NB4 (cell line): ENCODE measurements around the gene CKLF.

Experiments used
- CTCF ChIP-seq: IDR thresholded peaks from one replicate; pipeline ENCODE4 v1.5.1; 2012; ENCODE audit warnings: low read depth, low read length
- MAX ChIP-seq: IDR thresholded peaks from 2 replicates; pipeline ENCODE4 v1.6.1; 2011; ENCODE audit warnings: low read depth, low read length
- MYC ChIP-seq: IDR thresholded peaks from 2 replicates; pipeline ENCODE4 v1.6.1; 2011; ENCODE audit warnings: low read depth, low read length
- POLR2A ChIP-seq: IDR thresholded peaks from 2 replicates; pipeline ENCODE4 v1.6.1; 2011; ENCODE audit warnings: mild to moderate bottlenecking; ENCODE audit not compliant: insufficient read length; ENCODE audit errors: extremely low read depth

DNA sequence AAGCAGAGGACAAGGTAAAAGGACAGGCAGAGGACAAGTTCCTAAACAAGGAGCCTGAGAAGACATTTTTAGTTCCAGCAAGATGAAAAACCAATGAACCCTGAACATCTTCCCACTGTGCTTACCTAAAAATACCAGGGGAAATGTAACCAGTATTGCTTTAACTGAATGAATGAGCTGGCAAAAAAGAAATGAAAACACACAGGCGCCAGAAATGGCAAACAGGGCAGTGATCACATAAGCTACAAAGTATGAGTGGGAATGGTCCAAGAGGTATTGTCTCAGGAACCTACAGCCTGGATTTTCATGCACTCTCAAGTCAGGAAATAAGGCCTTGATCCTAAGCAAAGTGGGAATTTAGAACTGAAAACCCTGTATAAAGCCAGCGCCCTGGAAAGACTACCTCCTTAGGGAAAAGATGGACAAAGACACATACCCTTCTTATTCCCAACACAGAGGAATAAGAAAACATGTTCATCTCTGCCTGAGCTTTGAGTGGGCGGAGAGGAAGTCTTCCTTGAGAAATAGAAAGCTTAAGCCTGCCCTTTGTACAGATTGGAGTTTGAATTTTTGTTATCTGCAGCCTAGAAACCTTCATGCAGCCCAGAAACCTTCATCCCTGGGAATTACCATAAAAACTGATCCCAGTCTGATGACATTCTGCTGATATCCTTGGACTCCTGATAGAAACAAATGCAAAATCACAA is 29.0 kb downstream of the CKLF start:
- TF ChIP-seq CTCF (no peak), POLR2A (no peak), MYC (no peak), MAX (no peak)
